ENCODE measurements around the gene TMEM9. TPM values are rescaled to one million over a fixed set of nuclear protein-coding genes. Genes with fewer than 3 reads are reported as not detected.
A peak's percentile ranks its signal among the peaks of the same experiment; 100 is the strongest.

TMEM9 gene
- total RNA-seq, 1 donor from 2014 or later, result 109 TPM

DNA sequence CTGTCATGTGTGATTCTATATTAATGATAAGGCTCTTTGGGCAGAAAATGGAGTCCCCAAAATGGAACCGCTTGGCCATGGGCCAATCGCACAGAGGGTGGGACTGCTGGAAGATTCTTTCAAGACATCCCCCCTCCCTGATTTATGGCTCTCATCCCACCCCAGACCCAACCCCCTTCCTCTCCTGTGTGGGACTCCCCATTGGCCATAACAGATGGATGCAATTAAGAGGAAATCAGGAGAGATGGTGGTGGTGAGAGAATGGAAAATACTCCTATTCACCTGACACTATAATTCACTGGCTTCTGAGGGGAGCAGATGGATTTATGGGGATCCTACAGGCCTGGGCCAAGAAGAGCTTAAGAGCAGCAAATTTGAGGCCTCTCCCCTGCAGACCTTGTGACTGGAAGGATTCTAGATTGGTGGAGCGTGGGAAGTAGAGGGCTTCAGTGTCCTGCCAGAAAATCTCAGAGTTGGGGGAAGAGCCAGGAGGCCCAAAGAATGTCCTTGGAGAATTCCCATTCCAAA lies 38.1 kb upstream of the TMEM9 start:
- Mint-ChIP-seq H3K27me3 (ENCODE audit: insufficient read depth, low read depth) (peaks cover 3% of the 10 kb centered on the region), H3K27ac (peak overlapping the region; percentile 43), H3K36me3 (no peaks in the 10 kb centered on the region), H3K4me3 (no peak overlapping the region), H3K9me3 (peaks cover 3% of the 10 kb centered on the region), H3K4me1 (peaks cover 7% of the 10 kb centered on the region)
- H2AFZ ChIP-seq (replicated peaks), result no peak overlapping the region
- peaks cover 25% of the 10 kb centered on the region for H3K4me1 ChIP-seq
- H3K9ac ChIP-seq, result no peak overlapping the region
- peak overlapping the region; percentile 90 for H3K27ac ChIP-seq
- DNase-seq (ENCODE audit: low spot score), result no peak
- H3K36me3 ChIP-seq, result no peaks in the 10 kb centered on the region
- no peak overlapping the region for H3K4me3 ChIP-seq
- TF ChIP-seq EZH2 (IDR thresholded peaks at IDR 0.05) (no peak), EZH2phosphoT487 (IDR thresholded peaks at IDR 0.05) (no peak)
- TF ChIP-seq, protein P1, sequence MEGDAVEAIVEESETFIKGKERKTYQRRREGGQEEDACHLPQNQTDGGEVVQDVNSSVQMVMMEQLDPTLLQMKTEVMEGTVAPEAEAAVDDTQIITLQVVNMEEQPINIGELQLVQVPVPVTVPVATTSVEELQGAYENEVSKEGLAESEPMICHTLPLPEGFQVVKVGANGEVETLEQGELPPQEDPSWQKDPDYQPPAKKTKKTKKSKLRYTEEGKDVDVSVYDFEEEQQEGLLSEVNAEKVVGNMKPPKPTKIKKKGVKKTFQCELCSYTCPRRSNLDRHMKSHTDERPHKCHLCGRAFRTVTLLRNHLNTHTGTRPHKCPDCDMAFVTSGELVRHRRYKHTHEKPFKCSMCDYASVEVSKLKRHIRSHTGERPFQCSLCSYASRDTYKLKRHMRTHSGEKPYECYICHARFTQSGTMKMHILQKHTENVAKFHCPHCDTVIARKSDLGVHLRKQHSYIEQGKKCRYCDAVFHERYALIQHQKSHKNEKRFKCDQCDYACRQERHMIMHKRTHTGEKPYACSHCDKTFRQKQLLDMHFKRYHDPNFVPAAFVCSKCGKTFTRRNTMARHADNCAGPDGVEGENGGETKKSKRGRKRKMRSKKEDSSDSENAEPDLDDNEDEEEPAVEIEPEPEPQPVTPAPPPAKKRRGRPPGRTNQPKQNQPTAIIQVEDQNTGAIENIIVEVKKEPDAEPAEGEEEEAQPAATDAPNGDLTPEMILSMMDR (IDR thresholded peaks at IDR 0.05), result no peak
- H3F3A ChIP-seq (ENCODE audit: low read depth), result peaks cover 11% of the 10 kb centered on the region
- H3K4me2 ChIP-seq, result peak overlapping the region; percentile 58
- no peaks in the 10 kb centered on the region for H3K9me3 ChIP-seq (ENCODE audit: low read depth)
- H4K20me1 ChIP-seq (ENCODE audit: low read depth), result no peaks in the 10 kb centered on the region
- H3K79me2 ChIP-seq (ENCODE audit: low read depth), result no peaks in the 10 kb centered on the region
- no peaks in the 10 kb centered on the region for H3K27me3 ChIP-seq

DNA sequence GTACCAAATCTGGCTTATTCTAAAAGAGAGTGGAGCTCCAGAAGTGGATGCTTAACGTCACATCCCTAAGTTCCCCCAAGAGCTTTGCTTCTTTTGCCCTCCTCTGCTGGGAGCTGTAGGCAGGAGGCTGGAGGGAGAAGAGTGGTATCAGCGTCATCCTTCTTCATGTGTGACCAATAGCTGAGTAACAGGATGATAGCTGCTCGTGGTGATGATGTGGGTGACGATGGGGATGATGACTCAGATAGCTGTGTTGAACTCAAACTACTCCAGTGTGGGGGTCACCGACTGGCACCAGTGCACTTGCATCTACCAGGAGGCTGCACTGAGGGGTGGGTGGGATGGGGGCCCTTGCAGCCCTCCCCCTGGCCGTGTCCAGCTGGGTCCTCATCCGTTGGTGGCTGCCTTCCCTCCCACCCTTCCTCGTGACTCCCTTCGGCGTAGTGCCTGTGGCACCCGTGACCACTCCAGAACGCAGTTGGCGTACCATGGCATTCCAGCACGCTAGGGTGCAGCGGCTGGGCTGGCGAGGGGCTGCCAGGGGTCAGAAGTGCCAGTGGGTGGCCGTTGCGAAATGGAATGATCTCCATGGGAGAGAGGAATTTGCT lies 37.5 kb upstream of the TMEM9 start:
- H3K27me3 Mint-ChIP-seq (ENCODE audit: insufficient read depth, low read depth), result peaks cover 3% of the 10 kb centered on the region
- no peak overlapping the region for H3K27ac Mint-ChIP-seq
- DNase-seq (ENCODE audit: low spot score), result no peak
- H3K4me3 Mint-ChIP-seq, result no peak overlapping the region
- peaks cover 3% of the 10 kb centered on the region for H3K9me3 Mint-ChIP-seq
- Histone ChIP-seq H3K4me1 (peaks cover 25% of the 10 kb centered on the region), H3K9me3 (ENCODE audit: low read depth) (no peaks in the 10 kb centered on the region), H3F3A (ENCODE audit: low read depth) (peaks cover 11% of the 10 kb centered on the region), H3K36me3 (no peaks in the 10 kb centered on the region), H3K4me3 (no peak overlapping the region), H3K9ac (no peak overlapping the region), H3K27me3 (no peaks in the 10 kb centered on the region), H3K27ac (no peak overlapping the region), H3K79me2 (ENCODE audit: low read depth) (no peaks in the 10 kb centered on the region), H4K20me1 (ENCODE audit: low read depth) (no peaks in the 10 kb centered on the region), H3K4me2 (peak overlapping the region; percentile 58), H2AFZ (replicated peaks) (no peak overlapping the region)
- TF ChIP-seq, protein P1 (IDR thresholded peaks at IDR 0.05), result no peak
- peaks cover 7% of the 10 kb centered on the region for H3K4me1 Mint-ChIP-seq
- no peaks in the 10 kb centered on the region for H3K36me3 Mint-ChIP-seq

DNA sequence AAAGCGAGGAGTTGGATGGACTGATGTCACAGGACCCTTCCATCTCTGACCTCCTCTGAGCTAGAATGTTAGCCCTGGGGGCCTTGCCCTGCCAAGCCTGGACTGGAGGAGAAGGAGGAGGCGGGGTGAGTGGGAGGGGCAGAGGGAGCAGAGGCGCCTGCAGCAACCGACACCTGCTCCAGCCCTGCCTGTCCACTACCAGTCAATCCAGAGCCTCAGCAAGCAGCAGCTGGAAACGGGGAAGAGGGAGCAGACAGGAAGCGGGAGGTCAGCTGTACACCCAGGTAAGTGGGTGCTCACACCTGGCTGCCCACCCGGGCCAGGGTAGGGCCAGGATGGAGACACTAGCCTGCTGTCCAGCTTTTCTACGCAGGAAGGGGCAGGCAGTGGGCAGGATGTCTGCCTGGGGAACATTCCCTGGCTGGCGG lies 36.4 kb upstream of the TMEM9 start, which contains the start of gene IGFN1:
TSS of gene IGFN1 (plus strand) at position 201 of the 428 bp plus-strand sequence. CDS start 2,470 bp downstream, outside the sequence.
- no peak within 1 kb of the TSS for H3K4me3 Mint-ChIP-seq
- H3K36me3 Mint-ChIP-seq, result no peaks in the 10 kb centered on the region
- H3K9ac ChIP-seq, result no peak within 1 kb of the TSS
- no peak within 1 kb of the TSS for H3K27ac ChIP-seq
- peaks cover 7% of the 10 kb centered on the region for H3K4me1 Mint-ChIP-seq
- H3K79me2 ChIP-seq (ENCODE audit: low read depth), result no peaks in the 10 kb centered on the region
- H3K27me3 Mint-ChIP-seq (ENCODE audit: insufficient read depth, low read depth), result peaks cover 3% of the 10 kb centered on the region
- H3K4me1 ChIP-seq, result peaks cover 25% of the 10 kb centered on the region
- peaks cover 3% of the 10 kb centered on the region for H3K9me3 Mint-ChIP-seq
- H3K27ac Mint-ChIP-seq, result peak within 1 kb of the TSS; percentile 21
- H3F3A ChIP-seq (ENCODE audit: low read depth), result peaks cover 11% of the 10 kb centered on the region
- H3K27me3 ChIP-seq, result no peaks in the 10 kb centered on the region
- TF ChIP-seq, protein P1 (IDR thresholded peaks at IDR 0.05), result no peak
- TF ChIP-seq EZH2phosphoT487 (IDR thresholded peaks at IDR 0.05) (no peak), EZH2 (IDR thresholded peaks at IDR 0.05) (no peak)
- H2AFZ ChIP-seq (replicated peaks), result peak within 1 kb of the TSS; percentile 19
- no peak within 1 kb of the TSS for H3K4me2 ChIP-seq
- no peak within 1 kb of the TSS for H3K4me3 ChIP-seq
- H3K36me3 ChIP-seq, result no peaks in the 10 kb centered on the region
- no peaks in the 10 kb centered on the region for H4K20me1 ChIP-seq (ENCODE audit: low read depth)
- DNase-seq (ENCODE audit: low spot score), result peak; percentile 63
- H3K9me3 ChIP-seq (ENCODE audit: low read depth), result no peaks in the 10 kb centered on the region

Data from neural progenitor cell (in vitro differentiated cells).